HepG2 (cell line): ENCODE measurements around the gene APIP. TPM values are rescaled to one million over a fixed set of nuclear protein-coding genes. Genes with fewer than 3 reads are reported as not detected.

ENCODE experiments used
- ADNP ChIP-seq: sonication (generic); formaldehyde crosslinking; IDR thresholded peaks from 2 replicates; pipeline ENCODE4 v1.4.0; 2020; ENCODE audit warnings: missing genetic modification reagents
- ARID5B ChIP-seq: IDR thresholded peaks from 2 replicates; pipeline ENCODE4 v1.4.0; 2020; ENCODE audit warnings: mild to moderate bottlenecking, missing genetic modification reagents
- FOXP1 ChIP-seq, 2 experiments: fragments of 450-650 bp in 1 of 2; IDR thresholded peaks; 2 replicates each; pipeline ENCODE4 v1.6.1; 2017 to 2018; ENCODE audit warnings: antibody characterized with exemption in 1 of 2
- FOXP4 ChIP-seq: sonication (generic); formaldehyde crosslinking; IDR thresholded peaks from 2 replicates; pipeline ENCODE4 v1.4.0; 2020; ENCODE audit warnings: missing genetic modification reagents
- KMT2A ChIP-seq: sonication (generic); formaldehyde crosslinking; IDR thresholded peaks from 2 replicates; pipeline ENCODE4 v1.4.0; 2020; ENCODE audit warnings: missing genetic modification reagents
- MAFF ChIP-seq: IDR thresholded peaks from 2 replicates; pipeline ENCODE4 v1.6.1; 2011; ENCODE audit warnings: low read depth, low read length, improper control_type of control experiment
- NCOA2 ChIP-seq: sonication (generic); formaldehyde crosslinking; IDR thresholded peaks from 2 replicates; pipeline ENCODE4 v1.8.0; 2022; ENCODE audit warnings: inconsistent platforms
- NR2F1 ChIP-seq, 2 experiments: fragments of 450-650 bp in 1 of 2; formaldehyde crosslinking in 1 of 2; IDR thresholded peaks; 2 replicates each; pipeline versions ENCODE4 v1.5.0 to v1.6.1; 2016 to 2020; ENCODE audit warnings: mild to moderate bottlenecking in 1 of 2, missing compliant biosample characterization in 1 of 2, missing genetic modification reagents in 1 of 2, moderate library complexity in 1 of 2
- PAXIP1 ChIP-seq: sonication (generic); formaldehyde crosslinking; conservative IDR thresholded peaks from 2 replicates; pipeline ENCODE4 v1.4.0; 2020; ENCODE audit warnings: mild to moderate bottlenecking, missing genetic modification reagents, moderate library complexity
- REL ChIP-seq: sonication (generic); formaldehyde crosslinking; conservative IDR thresholded peaks from 2 replicates; pipeline ENCODE4 v1.8.0; 2022; ENCODE audit warnings: mild to moderate bottlenecking, missing genetic modification reagents, moderate library complexity
- RFX1 ChIP-seq: fragments of 450-650 bp; IDR thresholded peaks from 2 replicates; pipeline ENCODE4 v1.6.1; 2017
- SIN3B ChIP-seq: fragments of 150-350 bp; IDR thresholded peaks from 2 replicates; pipeline ENCODE4 v1.6.1; 2014; ENCODE audit warnings: low read length
- SMYD3 ChIP-seq: sonication (generic); formaldehyde crosslinking; IDR thresholded peaks from 2 replicates; pipeline ENCODE4 v1.8.1; 2023; ENCODE audit warnings: mild to moderate bottlenecking, missing genetic modification reagents
- SOX6 ChIP-seq, 2 experiments: fragments of 450-650 bp in 1 of 2; sonication (generic) in 1 of 2; formaldehyde crosslinking in 1 of 2; IDR thresholded peaks; 2 replicates each; pipeline versions ENCODE4 v1.4.0 to v1.6.1; 2017 to 2020; ENCODE audit warnings: antibody characterized with exemption in 1 of 2, mild to moderate bottlenecking in 1 of 2, missing genetic modification reagents in 1 of 2
- TARDBP ChIP-seq: sonication (generic); formaldehyde crosslinking; IDR thresholded peaks from 2 replicates; pipeline ENCODE4 v1.8.0; 2022; ENCODE audit warnings: mild to moderate bottlenecking, missing genetic modification reagents
- THAP11 ChIP-seq: IDR thresholded peaks from 2 replicates; pipeline ENCODE4 v1.6.1; 2016; ENCODE audit warnings: missing biosample characterization, missing genetic modification reagents
- ZNF136 ChIP-seq: sonication (generic); formaldehyde crosslinking; IDR thresholded peaks from 2 replicates; pipeline ENCODE4 v1.8.1; 2022; ENCODE audit warnings: low read depth, mild to moderate bottlenecking, moderate library complexity, missing genetic modification reagents
- ZNF232 ChIP-seq: sonication (generic); formaldehyde crosslinking; IDR thresholded peaks from 2 replicates; pipeline ENCODE4 v1.4.0; 2020; ENCODE audit warnings: missing genetic modification reagents, borderline replicate concordance
- ZSCAN21 ChIP-seq: sonication (generic); formaldehyde crosslinking; IDR thresholded peaks from 2 replicates; pipeline ENCODE4 v1.8.0; 2022; ENCODE audit warnings: mild to moderate bottlenecking, missing genetic modification reagents, moderate library complexity, borderline replicate concordance
- polyA plus RNA-seq, 8 experiments: library from polyadenylated mRNA; depleted of rRNA in 3 of 8; stranded (reverse) in 7 of 8; unstranded in 1 of 8; fragments of >200 nt; fragmentation: Illumina TruSeq in 4 of 8; extraction: Trizol in 4 of 8; gene quantifications; 2 replicates each; pipeline versions ENCODE4 v1.2.1 to v1.2.3, GENCODE V29; 2011 to 2016; ENCODE audit warnings: low read depth in 4 of 8, missing spikeins in 1 of 8, mixed read lengths in 1 of 8; ENCODE audit not compliant: insufficient read depth in 1 of 8
- total RNA-seq, 5 experiments: library from RNA; depleted of rRNA; stranded (reverse); fragments of >200 nt; fragmentation: Illumina TruSeq; extraction: Trizol; gene quantifications; 2 replicates each; pipeline ENCODE4 v1.2.3, GENCODE V29; 2016; ENCODE audit warnings: low read depth in 1 of 5

The APIP gene
- total and polyA plus RNA-seq, 2 of the 13 experiments (the other 11 are each of a cell fraction or from before 2014, with no cell fraction given), result 16.9 to 31.0 TPM

GRCh38 chr11:34964610-34965331 lies 48.6 kb upstream of the APIP start (continued):
- TF ChIP-seq ARID5B (CRISPR knock-in tag), result peak; percentile 67
- TF ChIP-seq FOXP1 (IDR thresholded peaks at IDR 0.05), result no peak
- peak; percentile 60 for TF ChIP-seq FOXP1 (CRISPR knock-in tag; IDR thresholded peaks at IDR 0.05)
- no peak for TF ChIP-seq REL (CRISPR knock-in tag)
- TF ChIP-seq ZNF136 (CRISPR knock-in tag), result no peak
- no peak for TF ChIP-seq KMT2A (CRISPR knock-in tag)
- peak; percentile 54; the same call in 1 of the 2 replicates for TF ChIP-seq NCOA2
- no peak for TF ChIP-seq SIN3B
- TF ChIP-seq PAXIP1 (CRISPR knock-in tag), result peak; percentile 47; the same call in 1 of the 2 replicates
- no peak; a peak in 1 of 4 replicates for TF ChIP-seq NR2F1 (CRISPR knock-in tag; IDR thresholded peaks at IDR 0.05)
- no peak for TF ChIP-seq ADNP (CRISPR knock-in tag)
- TF ChIP-seq TARDBP (CRISPR knock-in tag), result no peak
- TF ChIP-seq SMYD3 (CRISPR knock-in tag), result no peak
- TF ChIP-seq SOX6 (IDR thresholded peaks at IDR 0.05), result no peak
- TF ChIP-seq SOX6 (CRISPR knock-in tag; IDR thresholded peaks at IDR 0.05), result no peak; the same call in 1 of the 2 replicates
- TF ChIP-seq FOXP4 (CRISPR knock-in tag), result 0 out of 2 replicates have a peak, but pooled peaks have one; percentile 23
- 0 out of 2 replicates have a peak, but pooled peaks have one; percentile 19 for TF ChIP-seq THAP11 (CRISPR knock-in tag)
- TF ChIP-seq ZNF232 (CRISPR knock-in tag), result no peak
- no peak for TF ChIP-seq ZSCAN21 (CRISPR knock-in tag)
- no peak for TF ChIP-seq MAFF
- TF ChIP-seq RFX1, result no peak
